HEK293 (cell line): Measurements from ENCODE around the gene ONECUT1.

ENCODE experiments used
- CTCF ChIA-PET: fragments of 350-600 bp; formaldehyde crosslinking; extraction: SDS; loops from one replicate; lab custom pipeline; 2021; ENCODE audit warnings: antibody characterized with exemption; lab: Yijun Ruan, JAX
- POLR2A ChIA-PET: fragments of 300-600 bp; formaldehyde crosslinking; extraction: SDS; loops from one replicate; lab custom pipeline; 2020; ENCODE audit warnings: antibody characterized with exemption, inconsistent platforms; lab: Yijun Ruan, JAX
- H3K27ac ChIP-seq: fragments of 200-500 bp; sonication (Bioruptor generic); 2 replicates; pipeline ENCODE4 v1.5.1; 2014; ENCODE audit warnings: low read depth, low read length, control low read depth, inconsistent platforms; ENCODE audit errors: extremely low read depth
- H3K36me3 ChIP-seq, 2 experiments: fragments of 200-500 bp in 1 of 2; sonication (Bioruptor generic) in 1 of 2; 1 replicate in 1 of 2; 2 replicates in 1 of 2; pipeline ENCODE4 v1.5.1; 2014 to 2017; ENCODE audit warnings: inconsistent platforms in 2 of 2, low read length in 2 of 2; ENCODE audit not compliant: control insufficient read depth in 2 of 2, insufficient read depth in 1 of 2
- H3K4me1 ChIP-seq: fragments of 200-500 bp; sonication (Bioruptor generic); 2 replicates; pipeline ENCODE4 v1.5.1; 2014; ENCODE audit warnings: mild to moderate bottlenecking, low read length, inconsistent platforms; ENCODE audit not compliant: control insufficient read depth, insufficient read depth
- H3K4me3 ChIP-seq: 2 replicates; pipeline ENCODE4 v1.5.1; 2011; ENCODE audit warnings: low read depth, mild to moderate bottlenecking, control low read depth, low read length, moderate library complexity
- H3K9me3 ChIP-seq: fragments of 200-500 bp; sonication (Bioruptor generic); 2 replicates; pipeline ENCODE4 v1.5.1; 2014; ENCODE audit warnings: low read depth, low read length, inconsistent platforms; ENCODE audit not compliant: control insufficient read depth, insufficient read depth
- BCL11A ChIP-seq: fragments of 450-650 bp; formaldehyde crosslinking; IDR thresholded peaks from 2 replicates; pipeline ENCODE4 v1.5.1; 2016; ENCODE audit warnings: low read depth, missing biosample characterization, missing genetic modification characterization
- GLIS1 ChIP-seq: fragments of 450-650 bp; formaldehyde crosslinking; IDR thresholded peaks from 2 replicates; pipeline ENCODE4 v1.5.1; 2016; ENCODE audit warnings: missing biosample characterization, missing genetic modification characterization
- SP7 ChIP-seq: fragments of 450-650 bp; formaldehyde crosslinking; IDR thresholded peaks from 2 replicates; pipeline ENCODE4 v1.5.1; 2016; ENCODE audit warnings: missing biosample characterization, missing genetic modification characterization
- ZBTB17 ChIP-seq: fragments of 450-650 bp; formaldehyde crosslinking; IDR thresholded peaks from 2 replicates; pipeline ENCODE4 v1.5.1; 2016; ENCODE audit warnings: missing biosample characterization, missing genetic modification characterization
- ZBTB21 ChIP-seq: fragments of 450-650 bp; formaldehyde crosslinking; IDR thresholded peaks from 2 replicates; pipeline ENCODE4 v1.5.1; 2017; ENCODE audit warnings: missing biosample characterization, missing genetic modification characterization
- ZBTB7A ChIP-seq: fragments of 450-650 bp; formaldehyde crosslinking; IDR thresholded peaks from 2 replicates; pipeline ENCODE4 v1.5.1; 2016; ENCODE audit warnings: low read depth, missing biosample characterization, missing genetic modification characterization
- ZFP3 ChIP-seq: fragments of 450-650 bp; formaldehyde crosslinking; IDR thresholded peaks from 2 replicates; pipeline ENCODE4 v1.5.1; 2016; ENCODE audit warnings: low read depth, missing biosample characterization, missing genetic modification characterization
- ZNF138 ChIP-seq: fragments of 450-650 bp; formaldehyde crosslinking; IDR thresholded peaks from 2 replicates; pipeline ENCODE4 v1.5.1; 2016; ENCODE audit warnings: missing biosample characterization, missing genetic modification characterization, borderline replicate concordance
- ZNF248 ChIP-seq: fragments of 450-650 bp; formaldehyde crosslinking; IDR thresholded peaks from 2 replicates; pipeline ENCODE4 v1.5.1; 2017; ENCODE audit warnings: missing biosample characterization, missing genetic modification characterization
- ZNF366 ChIP-seq: fragments of 450-650 bp; formaldehyde crosslinking; conservative IDR thresholded peaks from 2 replicates; pipeline ENCODE4 v1.5.1; 2016; ENCODE audit warnings: missing biosample characterization, missing genetic modification characterization
- ZNF623 ChIP-seq: fragments of 450-650 bp; formaldehyde crosslinking; IDR thresholded peaks from 2 replicates; pipeline ENCODE4 v1.5.1; 2016; ENCODE audit warnings: missing biosample characterization, missing genetic modification characterization
- ZNF777 ChIP-seq: fragments of 450-650 bp; formaldehyde crosslinking; IDR thresholded peaks from 2 replicates; pipeline ENCODE4 v1.5.1; 2017; ENCODE audit warnings: missing biosample characterization, missing genetic modification characterization, borderline replicate concordance
- TF ChIP-seq, protein P1 (sequence below): IDR thresholded peaks from 2 replicates; pipeline ENCODE4 v1.6.1; 2011; ENCODE audit warnings: mild to moderate bottlenecking, low read depth, low read length, borderline replicate concordance
- TF ChIP-seq, protein P2 (sequence below): fragments of 450-650 bp; formaldehyde crosslinking; IDR thresholded peaks from 2 replicates; pipeline ENCODE4 v1.5.1; 2017; ENCODE audit warnings: missing biosample characterization, missing genetic modification characterization
- TF ChIP-seq, protein P3 (sequence below): fragments of 450-650 bp; formaldehyde crosslinking; IDR thresholded peaks from 2 replicates; pipeline ENCODE4 v1.5.1; 2017; ENCODE audit warnings: missing biosample characterization, missing genetic modification characterization
- TF ChIP-seq, protein P4 (sequence below): fragments of 450-650 bp; IDR thresholded peaks from 2 replicates; pipeline ENCODE4 v1.5.1; 2018; ENCODE audit warnings: missing biosample characterization, missing genetic modification characterization
- TF ChIP-seq, protein P5 (sequence below): fragments of 450-650 bp; IDR thresholded peaks from 2 replicates; pipeline ENCODE4 v1.5.1; 2018; ENCODE audit warnings: missing biosample characterization, mild to moderate bottlenecking, missing genetic modification characterization
- TF ChIP-seq, protein P6 (sequence below): fragments of 450-650 bp; formaldehyde crosslinking; IDR thresholded peaks from 2 replicates; pipeline ENCODE4 v1.5.1; 2016; ENCODE audit warnings: missing biosample characterization, missing genetic modification characterization
- TF ChIP-seq, protein P7 (sequence below): fragments of 450-650 bp; formaldehyde crosslinking; IDR thresholded peaks from 2 replicates; pipeline ENCODE4 v1.5.1; 2017; ENCODE audit warnings: missing biosample characterization, missing genetic modification characterization

The ONECUT1 gene

DNA sequence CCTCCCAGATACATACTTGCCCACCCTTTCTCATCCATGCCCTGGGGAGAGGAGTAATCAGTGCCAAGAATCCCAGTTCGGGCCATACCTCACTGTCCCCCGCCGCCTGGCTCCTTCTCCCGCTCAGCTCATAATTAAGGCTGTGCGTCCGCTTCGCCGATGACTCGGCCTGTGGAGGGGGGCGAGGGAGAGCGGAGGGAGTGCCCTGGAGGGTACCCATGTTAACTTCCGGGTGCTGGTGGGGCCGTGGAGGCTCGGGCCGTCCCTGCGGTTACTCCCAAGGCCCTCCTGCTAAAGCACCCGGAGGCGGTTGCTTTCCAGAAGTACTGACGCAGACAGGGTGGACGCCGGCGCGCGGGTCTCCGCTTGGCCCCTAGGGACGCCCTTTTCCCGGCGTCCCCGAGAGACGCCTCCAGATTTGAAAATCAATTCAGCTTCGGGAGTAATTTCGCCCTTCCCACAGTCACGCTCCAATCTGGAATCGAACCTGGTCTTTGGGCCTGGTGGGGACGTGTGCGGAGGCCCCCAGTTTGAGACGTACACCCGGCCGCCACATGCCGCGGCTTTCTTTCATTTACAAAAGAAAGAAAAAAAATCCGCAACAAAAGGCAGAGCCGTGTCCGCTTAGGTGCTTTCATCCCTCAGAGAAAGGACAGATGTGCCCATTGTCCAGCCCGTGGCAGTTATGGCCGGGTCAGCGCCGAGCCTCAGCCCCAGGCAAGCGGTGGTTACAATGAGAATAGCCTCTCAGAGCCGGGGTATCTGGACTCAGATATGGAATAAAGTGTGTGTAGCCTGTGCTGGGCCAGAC, 1.0 kb upstream of the ONECUT1 start:
- Histone ChIP-seq H3K27ac (no peak overlapping the region), H3K4me1 (no peaks in the 10 kb centered on the region), H3K9me3 (no peaks in the 10 kb centered on the region), H3K36me3 (no peaks in the 10 kb centered on the region), H3K4me3 (no peak overlapping the region)
- TF ChIP-seq ZBTB21 (tag by site-specific recombination) (no peak), ZBTB7A (tag by site-specific recombination) (no peak), ZFP3 (tag by site-specific recombination) (no peak), ZNF366 (tag by site-specific recombination) (no peak), ZNF248 (tag by site-specific recombination) (no peak), SP7 (tag by site-specific recombination) (no peak)
- TF ChIP-seq, protein P1, sequence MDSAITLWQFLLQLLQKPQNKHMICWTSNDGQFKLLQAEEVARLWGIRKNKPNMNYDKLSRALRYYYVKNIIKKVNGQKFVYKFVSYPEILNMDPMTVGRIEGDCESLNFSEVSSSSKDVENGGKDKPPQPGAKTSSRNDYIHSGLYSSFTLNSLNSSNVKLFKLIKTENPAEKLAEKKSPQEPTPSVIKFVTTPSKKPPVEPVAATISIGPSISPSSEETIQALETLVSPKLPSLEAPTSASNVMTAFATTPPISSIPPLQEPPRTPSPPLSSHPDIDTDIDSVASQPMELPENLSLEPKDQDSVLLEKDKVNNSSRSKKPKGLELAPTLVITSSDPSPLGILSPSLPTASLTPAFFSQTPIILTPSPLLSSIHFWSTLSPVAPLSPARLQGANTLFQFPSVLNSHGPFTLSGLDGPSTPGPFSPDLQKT: no peak
- TF ChIP-seq, protein P2, sequence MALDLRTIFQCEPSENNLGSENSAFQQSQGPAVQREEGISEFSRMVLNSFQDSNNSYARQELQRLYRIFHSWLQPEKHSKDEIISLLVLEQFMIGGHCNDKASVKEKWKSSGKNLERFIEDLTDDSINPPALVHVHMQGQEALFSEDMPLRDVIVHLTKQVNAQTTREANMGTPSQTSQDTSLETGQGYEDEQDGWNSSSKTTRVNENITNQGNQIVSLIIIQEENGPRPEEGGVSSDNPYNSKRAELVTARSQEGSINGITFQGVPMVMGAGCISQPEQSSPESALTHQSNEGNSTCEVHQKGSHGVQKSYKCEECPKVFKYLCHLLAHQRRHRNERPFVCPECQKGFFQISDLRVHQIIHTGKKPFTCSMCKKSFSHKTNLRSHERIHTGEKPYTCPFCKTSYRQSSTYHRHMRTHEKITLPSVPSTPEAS (tag by site-specific recombination): no peak
- TF ChIP-seq, protein P3, sequence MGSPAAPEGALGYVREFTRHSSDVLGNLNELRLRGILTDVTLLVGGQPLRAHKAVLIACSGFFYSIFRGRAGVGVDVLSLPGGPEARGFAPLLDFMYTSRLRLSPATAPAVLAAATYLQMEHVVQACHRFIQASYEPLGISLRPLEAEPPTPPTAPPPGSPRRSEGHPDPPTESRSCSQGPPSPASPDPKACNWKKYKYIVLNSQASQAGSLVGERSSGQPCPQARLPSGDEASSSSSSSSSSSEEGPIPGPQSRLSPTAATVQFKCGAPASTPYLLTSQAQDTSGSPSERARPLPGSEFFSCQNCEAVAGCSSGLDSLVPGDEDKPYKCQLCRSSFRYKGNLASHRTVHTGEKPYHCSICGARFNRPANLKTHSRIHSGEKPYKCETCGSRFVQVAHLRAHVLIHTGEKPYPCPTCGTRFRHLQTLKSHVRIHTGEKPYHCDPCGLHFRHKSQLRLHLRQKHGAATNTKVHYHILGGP (tag by site-specific recombination): no peak
- TF ChIP-seq, protein P4, sequence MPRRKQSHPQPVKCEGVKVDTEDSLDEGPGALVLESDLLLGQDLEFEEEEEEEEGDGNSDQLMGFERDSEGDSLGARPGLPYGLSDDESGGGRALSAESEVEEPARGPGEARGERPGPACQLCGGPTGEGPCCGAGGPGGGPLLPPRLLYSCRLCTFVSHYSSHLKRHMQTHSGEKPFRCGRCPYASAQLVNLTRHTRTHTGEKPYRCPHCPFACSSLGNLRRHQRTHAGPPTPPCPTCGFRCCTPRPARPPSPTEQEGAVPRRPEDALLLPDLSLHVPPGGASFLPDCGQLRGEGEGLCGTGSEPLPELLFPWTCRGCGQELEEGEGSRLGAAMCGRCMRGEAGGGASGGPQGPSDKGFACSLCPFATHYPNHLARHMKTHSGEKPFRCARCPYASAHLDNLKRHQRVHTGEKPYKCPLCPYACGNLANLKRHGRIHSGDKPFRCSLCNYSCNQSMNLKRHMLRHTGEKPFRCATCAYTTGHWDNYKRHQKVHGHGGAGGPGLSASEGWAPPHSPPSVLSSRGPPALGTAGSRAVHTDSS (tag by site-specific recombination): no peak
- CTCF ChIA-PET: no interaction called here
- POLR2A ChIA-PET: no interaction called here

DNA sequence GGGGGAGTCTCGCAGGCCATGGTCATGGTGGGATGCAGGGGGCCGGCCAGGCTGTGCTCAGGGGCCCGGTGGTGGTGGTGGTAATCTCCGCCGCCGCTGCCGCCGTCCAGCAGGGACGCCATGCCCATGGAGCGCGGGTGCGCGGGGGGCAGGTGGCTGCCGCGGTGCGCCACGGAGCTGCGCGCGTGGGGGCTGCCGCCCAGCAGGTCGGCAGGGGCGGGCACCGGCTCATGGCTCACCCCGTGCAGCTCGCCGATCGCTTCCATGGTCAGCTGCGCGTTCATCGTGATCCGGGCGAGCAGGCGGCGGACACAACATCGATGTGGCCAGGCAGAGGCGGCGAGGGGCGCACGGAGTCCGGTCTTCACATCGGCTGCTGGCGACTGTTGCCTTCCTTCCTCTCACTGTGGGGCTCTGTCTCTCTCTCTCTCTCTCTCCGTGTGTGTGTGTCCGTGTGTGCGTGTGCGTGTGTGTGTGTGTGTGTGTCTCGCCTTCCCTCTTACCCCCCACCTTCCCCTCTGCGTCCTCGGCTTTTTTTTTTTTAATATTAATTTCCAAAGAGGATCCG, 451 bp downstream of the ONECUT1 start:
- Histone ChIP-seq H3K4me1 (no peaks in the 10 kb centered on the region), H3K27ac (no peak overlapping the region), H3K36me3 (no peaks in the 10 kb centered on the region), H3K9me3 (no peaks in the 10 kb centered on the region), H3K4me3 (peak overlapping the region; percentile 47)
- ChIA-PET POLR2A (interaction anchor here (0.7 kb wide), 1 partner anchor 50 kb away, joined by 3 read pairs; no protein-coding TSS in a partner anchor), CTCF (no interaction called here)
- no peak for TF ChIP-seq ZNF623 (tag by site-specific recombination)
- TF ChIP-seq, protein P5, sequence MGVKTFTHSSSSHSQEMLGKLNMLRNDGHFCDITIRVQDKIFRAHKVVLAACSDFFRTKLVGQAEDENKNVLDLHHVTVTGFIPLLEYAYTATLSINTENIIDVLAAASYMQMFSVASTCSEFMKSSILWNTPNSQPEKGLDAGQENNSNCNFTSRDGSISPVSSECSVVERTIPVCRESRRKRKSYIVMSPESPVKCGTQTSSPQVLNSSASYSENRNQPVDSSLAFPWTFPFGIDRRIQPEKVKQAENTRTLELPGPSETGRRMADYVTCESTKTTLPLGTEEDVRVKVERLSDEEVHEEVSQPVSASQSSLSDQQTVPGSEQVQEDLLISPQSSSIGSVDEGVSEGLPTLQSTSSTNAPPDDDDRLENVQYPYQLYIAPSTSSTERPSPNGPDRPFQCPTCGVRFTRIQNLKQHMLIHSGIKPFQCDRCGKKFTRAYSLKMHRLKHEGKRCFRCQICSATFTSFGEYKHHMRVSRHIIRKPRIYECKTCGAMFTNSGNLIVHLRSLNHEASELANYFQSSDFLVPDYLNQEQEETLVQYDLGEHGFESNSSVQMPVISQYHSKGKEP: no peak
- peak; percentile 86 for TF ChIP-seq ZBTB17 (tag by site-specific recombination)
- no peak for TF ChIP-seq BCL11A (tag by site-specific recombination)
- TF ChIP-seq ZNF138 (tag by site-specific recombination): no peak
- TF ChIP-seq, protein P6, sequence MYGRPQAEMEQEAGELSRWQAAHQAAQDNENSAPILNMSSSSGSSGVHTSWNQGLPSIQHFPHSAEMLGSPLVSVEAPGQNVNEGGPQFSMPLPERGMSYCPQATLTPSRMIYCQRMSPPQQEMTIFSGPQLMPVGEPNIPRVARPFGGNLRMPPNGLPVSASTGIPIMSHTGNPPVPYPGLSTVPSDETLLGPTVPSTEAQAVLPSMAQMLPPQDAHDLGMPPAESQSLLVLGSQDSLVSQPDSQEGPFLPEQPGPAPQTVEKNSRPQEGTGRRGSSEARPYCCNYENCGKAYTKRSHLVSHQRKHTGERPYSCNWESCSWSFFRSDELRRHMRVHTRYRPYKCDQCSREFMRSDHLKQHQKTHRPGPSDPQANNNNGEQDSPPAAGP: no peak
- TF ChIP-seq, protein P1: no peak
- peak; percentile 50; the same call in 1 of the 2 replicates for TF ChIP-seq GLIS1
- TF ChIP-seq ZNF777 (tag by site-specific recombination): peak; percentile 47; the same call in 1 of the 2 replicates
- TF ChIP-seq, protein P7, sequence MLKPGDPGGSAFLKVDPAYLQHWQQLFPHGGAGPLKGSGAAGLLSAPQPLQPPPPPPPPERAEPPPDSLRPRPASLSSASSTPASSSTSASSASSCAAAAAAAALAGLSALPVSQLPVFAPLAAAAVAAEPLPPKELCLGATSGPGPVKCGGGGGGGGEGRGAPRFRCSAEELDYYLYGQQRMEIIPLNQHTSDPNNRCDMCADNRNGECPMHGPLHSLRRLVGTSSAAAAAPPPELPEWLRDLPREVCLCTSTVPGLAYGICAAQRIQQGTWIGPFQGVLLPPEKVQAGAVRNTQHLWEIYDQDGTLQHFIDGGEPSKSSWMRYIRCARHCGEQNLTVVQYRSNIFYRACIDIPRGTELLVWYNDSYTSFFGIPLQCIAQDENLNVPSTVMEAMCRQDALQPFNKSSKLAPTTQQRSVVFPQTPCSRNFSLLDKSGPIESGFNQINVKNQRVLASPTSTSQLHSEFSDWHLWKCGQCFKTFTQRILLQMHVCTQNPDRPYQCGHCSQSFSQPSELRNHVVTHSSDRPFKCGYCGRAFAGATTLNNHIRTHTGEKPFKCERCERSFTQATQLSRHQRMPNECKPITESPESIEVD: no peak
